ENCODE measurements around the gene NCKAP5L.

DNA sequence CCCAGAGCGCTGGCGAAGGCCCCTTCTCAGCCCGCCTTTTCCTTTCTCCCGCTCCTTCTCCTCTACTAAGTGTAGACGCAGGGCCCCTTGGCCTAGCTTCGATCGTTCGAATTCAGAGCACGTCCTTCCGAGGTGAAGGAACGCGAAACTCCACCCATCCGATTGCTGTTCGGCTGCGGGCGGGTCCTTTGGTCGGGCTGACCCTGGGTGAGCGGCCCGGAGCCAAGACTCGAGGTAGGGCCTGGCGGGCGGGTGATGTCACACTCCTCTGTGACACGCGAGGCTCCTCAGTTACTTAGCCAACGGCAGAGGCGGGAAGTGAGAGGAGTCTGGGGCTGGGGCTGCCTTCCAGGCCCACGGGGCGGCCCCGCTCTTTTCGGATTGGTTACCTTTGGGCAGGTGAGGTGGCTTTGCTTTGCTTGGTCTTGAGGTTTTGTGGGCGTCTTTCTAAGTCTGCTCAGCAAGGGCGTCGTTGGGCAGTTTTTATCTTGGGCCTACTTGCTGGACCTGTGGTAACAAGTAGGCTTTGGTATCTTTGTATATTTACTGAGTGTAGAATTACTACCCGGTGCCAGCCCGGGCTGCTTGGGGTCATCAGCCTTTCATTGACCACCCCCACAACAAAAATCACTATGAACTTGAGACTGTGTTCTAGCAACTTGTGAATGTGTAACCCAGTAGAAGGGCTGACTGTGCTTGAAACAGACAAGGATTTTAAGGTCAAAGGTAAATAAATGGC is 86.2 kb downstream of the NCKAP5L start:
- TF ChIP-seq POLR2A (IDR thresholded peaks at IDR 0.05; ENCODE audit: low read length) (no peak), GATA1 (IDR thresholded peaks at IDR 0.05; ENCODE audit: low read depth, low read length) (no peak)

Data from erythroblast (primary cell).